Progenitor cell of endocrine pancreas (in vitro differentiated cells): Measurements from ENCODE around the gene TOMM7. TPM values are rescaled to one million over a fixed set of nuclear protein-coding genes. Genes with fewer than 3 reads are reported as not detected.

Experiments used
- DNase-seq: peaks from one replicate; pipeline ENCODE4 v3.0.0; 2021; ENCODE audit warnings: low spot score; ENCODE audit not compliant: unreplicated experiment
- H3K27ac Mint-ChIP-seq: 2 replicates; pipeline ENCODE4 v1.8.0; 2021; ENCODE audit warnings: mild to moderate bottlenecking, moderate library complexity, mixed read lengths
- H3K27me3 Mint-ChIP-seq: 2 replicates; pipeline ENCODE4 v1.8.0; 2021; ENCODE audit warnings: mixed read lengths
- H3K36me3 Mint-ChIP-seq: 2 replicates; pipeline ENCODE4 v1.8.0; 2022; ENCODE audit warnings: mixed read lengths; ENCODE audit not compliant: insufficient read depth
- H3K4me1 Mint-ChIP-seq: 2 replicates; pipeline ENCODE4 v1.8.0; 2021; ENCODE audit warnings: low read depth, mixed read lengths
- H3K4me3 Mint-ChIP-seq: 2 replicates; pipeline ENCODE4 v1.8.0; 2021; ENCODE audit warnings: low read depth, mild to moderate bottlenecking, moderate library complexity, mixed read lengths
- H3K9me3 Mint-ChIP-seq: 2 replicates; pipeline ENCODE4 v1.8.0; 2021; ENCODE audit warnings: low read depth, mixed read lengths
- total RNA-seq: library from RNA; stranded (reverse); gene quantifications from 2 replicates; pipeline ENCODE4 v1.2.1, GENCODE V29; 2021
- TF ChIP-seq, protein P1 (sequence below): fragments of 200-600 bp; sonication (generic); IDR thresholded peaks from one replicate; pipeline ENCODE4 v1.5.0; 2021; ENCODE audit warnings: antibody characterized with exemption, mild to moderate bottlenecking; ENCODE audit not compliant: unreplicated experiment

TOMM7 gene
- total RNA-seq, 1 donor from 2014 or later, result 139 TPM

DNA sequence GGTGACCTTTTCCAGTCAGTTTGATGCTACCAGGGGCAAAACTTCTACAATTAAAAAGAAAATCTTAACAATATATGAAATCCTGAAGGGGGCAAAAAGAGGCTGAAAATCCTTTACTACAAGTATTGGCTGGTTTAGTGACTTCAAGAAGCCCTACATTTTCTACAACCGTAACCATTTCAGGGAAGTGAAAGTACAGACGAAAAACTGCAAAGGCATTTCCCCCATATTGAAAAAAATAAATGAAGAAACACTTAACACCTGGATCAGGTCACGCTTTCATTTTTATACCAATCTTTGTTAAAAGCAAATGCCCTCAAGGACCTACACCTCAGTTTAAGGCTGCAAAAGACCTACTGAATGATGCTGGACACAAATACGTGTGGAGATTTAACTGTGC, 57.0 kb downstream of the TOMM7 start:
- Mint-ChIP-seq H3K4me1 (no peaks in the 10 kb centered on the region), H3K4me3 (no peak overlapping the region)

More for the DNA sequence above, 57.0 kb downstream of the TOMM7 start:
- Mint-ChIP-seq H3K27ac (no peak overlapping the region), H3K36me3 (no peaks in the 10 kb centered on the region), H3K27me3 (no peaks in the 10 kb centered on the region), H3K9me3 (peaks cover 10% of the 10 kb centered on the region)
- TF ChIP-seq, protein P1, sequence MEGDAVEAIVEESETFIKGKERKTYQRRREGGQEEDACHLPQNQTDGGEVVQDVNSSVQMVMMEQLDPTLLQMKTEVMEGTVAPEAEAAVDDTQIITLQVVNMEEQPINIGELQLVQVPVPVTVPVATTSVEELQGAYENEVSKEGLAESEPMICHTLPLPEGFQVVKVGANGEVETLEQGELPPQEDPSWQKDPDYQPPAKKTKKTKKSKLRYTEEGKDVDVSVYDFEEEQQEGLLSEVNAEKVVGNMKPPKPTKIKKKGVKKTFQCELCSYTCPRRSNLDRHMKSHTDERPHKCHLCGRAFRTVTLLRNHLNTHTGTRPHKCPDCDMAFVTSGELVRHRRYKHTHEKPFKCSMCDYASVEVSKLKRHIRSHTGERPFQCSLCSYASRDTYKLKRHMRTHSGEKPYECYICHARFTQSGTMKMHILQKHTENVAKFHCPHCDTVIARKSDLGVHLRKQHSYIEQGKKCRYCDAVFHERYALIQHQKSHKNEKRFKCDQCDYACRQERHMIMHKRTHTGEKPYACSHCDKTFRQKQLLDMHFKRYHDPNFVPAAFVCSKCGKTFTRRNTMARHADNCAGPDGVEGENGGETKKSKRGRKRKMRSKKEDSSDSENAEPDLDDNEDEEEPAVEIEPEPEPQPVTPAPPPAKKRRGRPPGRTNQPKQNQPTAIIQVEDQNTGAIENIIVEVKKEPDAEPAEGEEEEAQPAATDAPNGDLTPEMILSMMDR, result no peak
- DNase-seq, result no peak

Other genes starting within 250 kb of the TOMM7 start
- gene IL6, start 95.6 kb downstream of the TOMM7 start, total RNA-seq, result not detected in 2 replicates
- gene HYCC1, start 191.3 kb upstream of the TOMM7 start, total RNA-seq, result 65.2 and 66.0 TPM in 2 replicates